ENCODE results near the gene GID4. TPM values are rescaled to one million over a fixed set of nuclear protein-coding genes. Genes with fewer than 3 reads are reported as not detected.

Gene GID4
- total RNA-seq, 1 donor from 2014 or later = 4.8 TPM

DNA sequence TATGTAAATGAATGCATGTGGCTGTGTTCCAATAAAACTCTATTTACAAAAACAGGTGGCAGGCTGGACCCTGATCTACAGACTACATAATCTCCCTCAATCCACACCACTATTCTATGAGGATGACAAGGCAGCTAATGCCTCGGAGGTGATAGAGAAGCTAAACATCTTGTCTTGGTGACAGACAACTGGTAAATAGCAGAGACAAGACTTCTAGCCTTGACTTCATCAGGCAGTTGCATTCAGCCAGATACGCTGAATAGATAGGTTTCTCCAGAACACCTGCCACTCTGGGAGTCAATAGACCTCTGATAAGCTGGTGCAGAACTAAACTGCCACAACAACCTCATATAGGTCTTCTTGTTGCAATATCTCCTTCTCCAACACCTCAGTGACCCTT, 3.5 kb upstream of the GID4 start:
- no peak overlapping the region for H3K4me3 ChIP-seq (ENCODE audit: low read depth, low read length)
- TF ChIP-seq, protein P1, sequence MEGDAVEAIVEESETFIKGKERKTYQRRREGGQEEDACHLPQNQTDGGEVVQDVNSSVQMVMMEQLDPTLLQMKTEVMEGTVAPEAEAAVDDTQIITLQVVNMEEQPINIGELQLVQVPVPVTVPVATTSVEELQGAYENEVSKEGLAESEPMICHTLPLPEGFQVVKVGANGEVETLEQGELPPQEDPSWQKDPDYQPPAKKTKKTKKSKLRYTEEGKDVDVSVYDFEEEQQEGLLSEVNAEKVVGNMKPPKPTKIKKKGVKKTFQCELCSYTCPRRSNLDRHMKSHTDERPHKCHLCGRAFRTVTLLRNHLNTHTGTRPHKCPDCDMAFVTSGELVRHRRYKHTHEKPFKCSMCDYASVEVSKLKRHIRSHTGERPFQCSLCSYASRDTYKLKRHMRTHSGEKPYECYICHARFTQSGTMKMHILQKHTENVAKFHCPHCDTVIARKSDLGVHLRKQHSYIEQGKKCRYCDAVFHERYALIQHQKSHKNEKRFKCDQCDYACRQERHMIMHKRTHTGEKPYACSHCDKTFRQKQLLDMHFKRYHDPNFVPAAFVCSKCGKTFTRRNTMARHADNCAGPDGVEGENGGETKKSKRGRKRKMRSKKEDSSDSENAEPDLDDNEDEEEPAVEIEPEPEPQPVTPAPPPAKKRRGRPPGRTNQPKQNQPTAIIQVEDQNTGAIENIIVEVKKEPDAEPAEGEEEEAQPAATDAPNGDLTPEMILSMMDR (conservative IDR thresholded peaks at IDR 0.05; ENCODE audit: low read depth, low read length) = no peak
- DNase-seq (ENCODE audit: low read depth) = no peak

DNA sequence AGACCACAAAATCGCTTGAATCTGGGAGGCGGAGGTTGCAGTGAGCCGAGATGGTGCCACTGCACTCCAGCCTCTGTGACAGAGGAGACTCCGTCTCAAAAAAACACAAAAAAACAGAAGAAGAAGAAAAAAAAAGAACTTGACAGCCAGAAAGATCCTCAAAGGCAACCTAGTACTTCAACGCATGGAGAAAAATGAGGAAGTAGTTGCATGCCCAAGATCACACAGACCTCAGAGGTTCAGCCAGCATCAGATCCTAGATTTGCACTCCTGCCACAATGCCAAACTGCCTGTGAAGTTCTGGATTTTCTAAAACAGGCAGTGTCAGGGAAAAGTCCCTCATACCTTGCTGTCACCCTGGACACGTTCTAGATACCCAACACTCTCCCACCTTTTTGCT, 1.7 kb upstream of the GID4 start:
- no peak overlapping the region for H3K4me3 ChIP-seq (ENCODE audit: low read depth, low read length)
- TF ChIP-seq, protein P1 (conservative IDR thresholded peaks at IDR 0.05; ENCODE audit: low read depth, low read length) = no peak
- no peak for DNase-seq (ENCODE audit: low read depth)

DNA sequence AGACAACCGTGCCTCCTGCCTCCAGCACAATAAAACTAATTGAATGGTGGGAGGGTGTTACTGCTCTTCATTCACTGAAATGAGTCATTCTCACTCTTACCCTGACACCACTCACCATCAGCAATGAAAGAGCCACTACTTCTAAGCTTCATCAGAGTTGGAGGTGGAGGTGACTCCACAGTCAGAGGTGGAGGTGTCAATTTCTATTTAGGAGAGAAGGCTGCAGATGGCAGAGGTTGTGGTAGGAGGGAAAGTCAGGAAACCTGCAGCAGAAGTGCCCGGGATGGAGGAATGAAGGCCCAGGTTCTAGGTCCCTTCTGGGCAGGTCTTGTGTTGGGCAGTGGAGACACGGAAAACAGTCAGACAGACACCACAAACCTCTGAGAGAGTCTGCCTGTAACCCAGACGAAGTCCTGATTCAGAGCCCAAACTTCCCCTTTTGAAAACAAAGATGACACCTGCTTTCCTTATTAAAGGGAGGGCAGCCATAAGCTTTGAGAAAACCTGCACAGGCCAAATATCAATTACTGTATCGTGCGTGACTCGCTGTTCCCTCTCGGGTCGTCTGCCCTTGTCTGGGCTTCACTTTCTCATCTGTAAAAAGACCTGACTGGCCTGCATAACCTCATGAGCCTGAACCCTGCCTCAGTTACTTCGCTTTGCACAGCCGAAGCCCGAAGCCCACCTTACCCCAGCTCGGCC, 908 bp upstream of the GID4 start:
- H3K4me3 ChIP-seq (ENCODE audit: low read depth, low read length) = peak overlapping the region; percentile 93
- TF ChIP-seq, protein P1 (conservative IDR thresholded peaks at IDR 0.05; ENCODE audit: low read depth, low read length) = no peak
- DNase-seq (ENCODE audit: low read depth) = no peak

DNA sequence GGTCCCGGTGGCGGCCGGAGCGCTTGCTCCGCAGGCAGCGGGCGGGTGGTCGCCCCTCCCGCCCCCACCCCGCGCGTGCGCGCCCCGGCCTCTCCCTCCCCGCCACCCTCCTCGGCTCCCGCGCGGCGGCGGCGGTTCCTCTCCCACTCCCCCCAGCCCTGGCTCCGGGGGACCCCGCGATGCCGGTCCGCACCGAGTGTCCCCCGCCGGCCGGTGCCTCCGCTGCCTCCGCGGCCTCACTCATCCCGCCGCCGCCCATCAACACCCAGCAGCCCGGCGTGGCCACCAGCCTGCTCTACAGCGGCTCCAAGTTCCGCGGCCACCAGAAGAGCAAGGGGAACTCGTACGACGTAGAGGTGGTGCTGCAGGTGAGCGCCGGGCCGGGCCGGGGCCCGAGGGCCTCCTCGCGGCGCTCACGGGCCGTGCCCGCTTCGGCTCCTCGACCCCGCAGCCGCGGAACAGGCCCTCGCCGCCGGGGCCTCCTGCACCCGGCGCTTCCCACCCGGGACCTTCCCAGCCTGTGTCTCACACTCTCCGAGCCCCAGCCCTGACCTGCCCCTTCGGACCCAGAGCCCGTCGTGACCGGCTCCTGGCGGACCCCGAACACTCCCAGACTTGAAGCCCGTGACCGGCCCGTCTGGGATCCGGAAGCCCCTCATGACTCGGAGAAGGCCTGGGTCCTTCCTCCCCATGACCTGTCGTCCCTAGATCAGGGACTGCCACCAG, 490 bp downstream of the GID4 start:
- no peak for DNase-seq (ENCODE audit: low read depth)
- H3K4me3 ChIP-seq (ENCODE audit: low read depth, low read length) = peak overlapping the region; percentile 93
- TF ChIP-seq, protein P1 (conservative IDR thresholded peaks at IDR 0.05; ENCODE audit: low read depth, low read length) = no peak

DNA sequence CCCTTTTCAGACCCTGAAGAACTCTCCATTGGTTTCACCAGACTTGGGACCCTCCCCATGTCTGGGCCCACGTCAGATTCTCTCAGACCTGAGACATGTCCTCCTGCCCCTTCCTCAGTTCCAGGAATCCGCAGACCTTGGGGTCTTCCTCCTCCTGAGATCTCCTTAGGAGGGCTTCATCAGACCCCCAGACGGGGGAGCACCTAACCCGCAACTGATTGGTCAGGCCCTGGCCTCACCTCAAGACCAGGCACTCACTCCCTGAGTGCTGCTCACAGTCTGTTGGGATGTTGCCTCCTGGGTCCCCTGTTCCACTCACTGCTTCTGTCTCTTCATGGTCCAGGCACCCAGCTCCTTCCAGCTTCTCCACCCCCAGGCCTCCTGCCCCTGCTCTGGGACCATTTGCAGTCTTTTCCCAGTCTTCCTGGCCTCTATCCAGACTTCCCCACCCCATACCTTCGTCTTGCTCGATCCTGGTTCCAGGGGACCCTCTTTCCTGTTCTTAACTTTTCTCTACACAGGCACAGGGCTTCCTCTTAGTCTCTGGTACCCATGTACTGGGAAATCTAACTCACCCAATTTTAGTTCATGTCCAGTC, 1.2 kb downstream of the GID4 start:
- no peak for DNase-seq (ENCODE audit: low read depth)
- TF ChIP-seq, protein P1 (conservative IDR thresholded peaks at IDR 0.05; ENCODE audit: low read depth, low read length) = no peak
- peak overlapping the region; percentile 93 for H3K4me3 ChIP-seq (ENCODE audit: low read depth, low read length)

DNA sequence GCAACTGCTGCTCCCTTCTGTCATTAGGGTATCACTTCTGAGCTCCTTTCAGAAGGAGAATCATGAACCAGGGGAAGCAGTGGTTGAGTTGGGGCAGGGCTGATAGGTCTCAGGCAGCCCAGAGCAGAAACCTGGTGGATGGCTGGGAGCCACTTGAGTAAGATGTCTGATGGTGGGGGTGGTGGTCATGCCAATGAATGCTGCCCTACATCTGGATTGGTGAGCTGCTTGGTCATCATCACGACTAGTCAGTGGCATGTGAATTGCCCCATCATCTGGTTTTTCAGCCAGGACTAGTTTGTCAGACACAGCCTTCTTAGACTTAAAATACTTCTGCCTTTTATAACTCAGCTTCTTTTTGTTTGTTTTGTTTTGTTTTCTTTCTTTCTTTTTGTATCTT, 2.6 kb downstream of the GID4 start:
- H3K4me3 ChIP-seq (ENCODE audit: low read depth, low read length) = no peak overlapping the region
- TF ChIP-seq, protein P1 (conservative IDR thresholded peaks at IDR 0.05; ENCODE audit: low read depth, low read length) = no peak
- no peak for DNase-seq (ENCODE audit: low read depth)

Measured in epithelial cell of proximal tubule (primary cell).